GM06990 (cell line): ENCODE results near the gene ITIH5.

Experiments used
- DNase-seq: peaks from one replicate; pipeline ENCODE4 v3.0.0-alpha.2; 2011; ENCODE audit not compliant: insufficient read length; ENCODE audit errors: extremely low read depth
- H3K27me3 ChIP-seq: replicated peaks from 2 replicates; pipeline ENCODE4 v1.6.0; 2011; ENCODE audit warnings: low read length; ENCODE audit not compliant: control insufficient read depth, insufficient read depth
- H3K36me3 ChIP-seq: 2 replicates; pipeline ENCODE4 v1.5.1; 2011; ENCODE audit warnings: low read length; ENCODE audit not compliant: control insufficient read depth, insufficient read depth
- H3K4me3 ChIP-seq: replicated peaks from 2 replicates; pipeline ENCODE4 v1.5.1; 2011; ENCODE audit warnings: low read depth, mild to moderate bottlenecking, control low read depth, low read length
- TF ChIP-seq, protein P1 (sequence below): IDR thresholded peaks from 2 replicates; pipeline ENCODE4 v1.5.1; 2011; ENCODE audit warnings: low read length, control low read depth, mild to moderate bottlenecking, inconsistent platforms; ENCODE audit not compliant: insufficient read depth, poor library complexity, severe bottlenecking

Gene ITIH5

DNA sequence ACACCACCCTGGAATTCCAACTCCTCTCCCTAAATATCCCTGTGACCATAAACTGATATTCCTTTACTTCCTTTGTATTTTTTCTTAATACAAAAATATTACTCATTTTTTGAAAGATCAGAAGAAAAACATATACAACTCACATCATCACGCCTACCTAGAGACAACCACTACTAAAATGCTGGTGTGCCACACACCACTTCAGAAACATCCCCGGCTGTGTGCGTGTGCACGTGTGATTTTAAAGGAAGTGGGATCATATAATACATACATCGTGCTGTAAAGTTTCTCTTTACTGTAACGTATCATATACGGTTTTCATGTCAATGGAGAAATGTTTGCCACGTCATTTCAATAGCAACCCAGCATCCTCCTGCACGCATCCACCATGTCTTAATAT, 76.5 kb downstream of the ITIH5 start:
- TF ChIP-seq, protein P1, sequence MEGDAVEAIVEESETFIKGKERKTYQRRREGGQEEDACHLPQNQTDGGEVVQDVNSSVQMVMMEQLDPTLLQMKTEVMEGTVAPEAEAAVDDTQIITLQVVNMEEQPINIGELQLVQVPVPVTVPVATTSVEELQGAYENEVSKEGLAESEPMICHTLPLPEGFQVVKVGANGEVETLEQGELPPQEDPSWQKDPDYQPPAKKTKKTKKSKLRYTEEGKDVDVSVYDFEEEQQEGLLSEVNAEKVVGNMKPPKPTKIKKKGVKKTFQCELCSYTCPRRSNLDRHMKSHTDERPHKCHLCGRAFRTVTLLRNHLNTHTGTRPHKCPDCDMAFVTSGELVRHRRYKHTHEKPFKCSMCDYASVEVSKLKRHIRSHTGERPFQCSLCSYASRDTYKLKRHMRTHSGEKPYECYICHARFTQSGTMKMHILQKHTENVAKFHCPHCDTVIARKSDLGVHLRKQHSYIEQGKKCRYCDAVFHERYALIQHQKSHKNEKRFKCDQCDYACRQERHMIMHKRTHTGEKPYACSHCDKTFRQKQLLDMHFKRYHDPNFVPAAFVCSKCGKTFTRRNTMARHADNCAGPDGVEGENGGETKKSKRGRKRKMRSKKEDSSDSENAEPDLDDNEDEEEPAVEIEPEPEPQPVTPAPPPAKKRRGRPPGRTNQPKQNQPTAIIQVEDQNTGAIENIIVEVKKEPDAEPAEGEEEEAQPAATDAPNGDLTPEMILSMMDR: no peak
- H3K36me3 ChIP-seq: no peaks in the 10 kb centered on the region
- H3K4me3 ChIP-seq: no peak overlapping the region
- no peak for DNase-seq
- no peaks in the 10 kb centered on the region for H3K27me3 ChIP-seq

DNA sequence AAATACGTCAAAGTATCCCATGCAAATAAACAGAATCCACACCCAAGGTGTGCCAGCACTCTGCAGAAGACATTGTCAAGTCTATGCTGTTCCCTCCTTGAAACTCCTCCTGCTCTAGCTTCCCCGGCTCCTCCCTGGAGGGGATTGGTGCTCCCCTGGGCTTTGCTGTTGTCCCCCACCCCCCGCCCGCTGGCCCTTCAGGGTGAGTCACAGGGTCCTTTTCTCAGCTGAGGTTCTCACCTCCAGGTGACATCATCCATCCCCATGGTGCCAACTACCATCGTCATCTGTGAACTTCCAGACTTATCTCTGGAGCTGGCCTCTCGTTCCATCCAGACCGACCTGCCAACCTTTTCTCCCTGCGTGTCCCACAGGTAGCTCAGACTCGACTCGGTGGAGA, 77.0 kb downstream of the ITIH5 start:
- no peak for DNase-seq
- Histone ChIP-seq H3K4me3 (no peak overlapping the region), H3K27me3 (no peaks in the 10 kb centered on the region), H3K36me3 (no peaks in the 10 kb centered on the region)
- TF ChIP-seq, protein P1: no peak

DNA sequence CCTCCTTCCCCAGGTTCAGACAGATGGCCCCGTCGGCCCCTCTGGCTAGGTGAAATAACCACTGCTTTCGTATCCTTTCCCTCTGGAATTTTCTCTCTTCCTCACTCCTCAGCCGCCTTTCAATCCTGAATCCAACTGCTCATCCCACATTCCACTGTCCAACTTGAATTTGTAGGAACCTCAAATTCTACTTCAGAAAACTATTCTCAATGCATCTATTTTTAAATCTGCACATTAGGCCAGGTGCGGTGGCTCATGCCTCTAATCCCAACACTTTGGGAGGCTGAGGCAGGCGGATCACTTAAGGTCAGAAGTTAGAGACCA, 78.9 kb downstream of the ITIH5 start:
- H3K27me3 ChIP-seq: no peaks in the 10 kb centered on the region
- no peaks in the 10 kb centered on the region for H3K36me3 ChIP-seq
- TF ChIP-seq, protein P1: no peak
- no peak for DNase-seq
- H3K4me3 ChIP-seq: no peak overlapping the region

- Histone ChIP-seq H3K36me3 (no peaks in the 10 kb centered on the region), H3K4me3 (no peak overlapping the region), H3K27me3 (no peaks in the 10 kb centered on the region)
- TF ChIP-seq, protein P1: no peak
- no peak for DNase-seq
These were observed 79.5 kb downstream of the ITIH5 start for GRCh38 chr10:7587168-7587864.

- Histone ChIP-seq H3K4me3 (no peak overlapping the region), H3K36me3 (no peaks in the 10 kb centered on the region), H3K27me3 (no peaks in the 10 kb centered on the region)
- DNase-seq: no peak
- TF ChIP-seq, protein P1: no peak
These were observed 81.5 kb downstream of the ITIH5 start for GRCh38 chr10:7585228-7585627.

- H3K27me3 ChIP-seq: no peaks in the 10 kb centered on the region
- DNase-seq: no peak
- H3K36me3 ChIP-seq: no peaks in the 10 kb centered on the region
- TF ChIP-seq, protein P1: no peak
- H3K4me3 ChIP-seq: no peak overlapping the region
These were observed 83.1 kb downstream of the ITIH5 start for GRCh38 chr10:7583626-7584025.
